H1 (cell line): Measurements from ENCODE around the gene BRPF3. TPM values are rescaled to one million over a fixed set of nuclear protein-coding genes. Genes with fewer than 3 reads are reported as not detected.

ENCODE experiments used
- CTCF ChIA-PET: fragments of 300-600 bp; sonication (Branson Sonifier 250); formaldehyde crosslinking; loops from one replicate; lab custom pipeline; 2021; ENCODE audit not compliant: partially characterized antibody; lab: Charles Lee
- POLR2A ChIA-PET: fragments of 300-600 bp; sonication (Branson Sonifier 250); formaldehyde crosslinking; loops from one replicate; lab custom pipeline; 2021; ENCODE audit warnings: inconsistent platforms; ENCODE audit not compliant: partially characterized antibody; lab: Charles Lee
- DNase-seq, 2 experiments: peaks; one replicate each; pipeline versions ENCODE4 v3.0.0 to v3.0.0-alpha.2; 2010 to 2022; ENCODE audit warnings: low spot score in 2 of 2, low read depth in 1 of 2, mixed read lengths in 1 of 2
- FAIRE-seq: peaks from 2 replicates; lab custom pipeline; 2011; peaks lifted over from hg19 to GRCh38; lab: Jason Lieb, UNC
- H2AFZ ChIP-seq: 2 replicates; pipeline ENCODE4 v1.8.1; 2012; ENCODE audit warnings: low read length, inconsistent platforms
- H2AK5ac ChIP-seq: 2 replicates; pipeline ENCODE4 v1.6.1; 2013; ENCODE audit warnings: low read depth, low read length
- H2BK120ac ChIP-seq: replicated peaks from 2 replicates; pipeline ENCODE3; 2013; ENCODE audit warnings: low read depth, low read length, inconsistent platforms
- H2BK12ac ChIP-seq: 2 replicates; pipeline ENCODE4 v1.6.1; 2013; ENCODE audit warnings: low read depth, low read length
- H2BK15ac ChIP-seq: 2 replicates; pipeline ENCODE4 v1.6.1; 2013; ENCODE audit warnings: low read length
- H2BK20ac ChIP-seq: 2 replicates; pipeline ENCODE4 v1.6.1; 2013; ENCODE audit warnings: low read length
- H2BK5ac ChIP-seq: 2 replicates; pipeline ENCODE4 v1.6.1; 2013; ENCODE audit warnings: low read depth, low read length
- H3K14ac ChIP-seq: 2 replicates; pipeline ENCODE4 v1.6.1; 2013; ENCODE audit warnings: inconsistent platforms; ENCODE audit not compliant: insufficient read length
- H3K18ac ChIP-seq: 2 replicates; pipeline ENCODE4 v1.6.1; 2013; ENCODE audit warnings: low read length; ENCODE audit errors: extremely low read depth
- H3K23ac ChIP-seq: 2 replicates; pipeline ENCODE4 v1.6.1; 2013; ENCODE audit warnings: inconsistent platforms; ENCODE audit not compliant: insufficient read length
- H3K23me2 ChIP-seq: 2 replicates; pipeline ENCODE4 v1.6.1; 2013; ENCODE audit warnings: low read depth, low read length
- H3K27ac ChIP-seq: 2 replicates; pipeline ENCODE4 v1.6.1; 2011; ENCODE audit warnings: low read depth, low read length, inconsistent platforms
- H3K27me3 ChIP-seq, 4 experiments: replicated peaks in 1 of 4; 1 replicate in 1 of 4; 2 replicates in 3 of 4; pipeline versions ENCODE4 v1.6.1 to v1.8.1; 2011 to 2013; ENCODE audit warnings: low read length in 3 of 4, mild to moderate bottlenecking in 3 of 4, inconsistent platforms in 2 of 4, mixed read lengths in 2 of 4, moderate library complexity in 1 of 4; ENCODE audit not compliant: control insufficient read depth in 3 of 4, insufficient read depth in 3 of 4; ENCODE audit errors: extremely low read depth in 1 of 4
- H3K36me3 ChIP-seq, 4 experiments: 2 replicates each; pipeline versions ENCODE4 v1.6.1 to v1.8.1; 2011 to 2013; ENCODE audit warnings: mild to moderate bottlenecking in 4 of 4, low read length in 3 of 4, moderate library complexity in 2 of 4, control low read depth in 1 of 4, inconsistent platforms in 1 of 4; ENCODE audit not compliant: insufficient read depth in 4 of 4, control insufficient read depth in 2 of 4
- H3K4ac ChIP-seq: replicated peaks from 2 replicates; pipeline ENCODE3; 2013; ENCODE audit warnings: low read length, low read depth, mixed read lengths, inconsistent platforms; ENCODE audit not compliant: insufficient read length
- H3K4me1 ChIP-seq, 4 experiments: replicated peaks in 1 of 4; 1 replicate in 1 of 4; 2 replicates in 3 of 4; pipeline versions ENCODE4 v1.6.1 to v1.8.1; 2011 to 2013; ENCODE audit warnings: low read length in 3 of 4, inconsistent platforms in 2 of 4, mixed read lengths in 1 of 4; ENCODE audit not compliant: insufficient read depth in 4 of 4, control insufficient read depth in 3 of 4
- H3K4me2 ChIP-seq, 2 experiments: 2 replicates each; pipeline versions ENCODE4 v1.6.1 to v1.8.1; 2011 to 2013; ENCODE audit warnings: low read depth in 2 of 2, low read length in 2 of 2, control low read depth in 1 of 2, inconsistent platforms in 1 of 2, mild to moderate bottlenecking in 1 of 2; ENCODE audit not compliant: insufficient read depth in 1 of 2
- H3K4me3 ChIP-seq, 4 experiments: fragments of 200-600, 300-600 bp in 1 of 4; sonication (generic), shearing (Covaris generic), sonication (Bioruptor Twin) in 1 of 4; 2 replicates each; pipeline versions ENCODE4 v1.5.1 to v1.8.1; 2011 to 2016; ENCODE audit warnings: low read length in 4 of 4, low read depth in 3 of 4, control low read depth in 2 of 4, inconsistent platforms in 2 of 4, mild to moderate bottlenecking in 2 of 4, mixed read lengths in 1 of 4, moderate library complexity in 1 of 4; ENCODE audit not compliant: insufficient read depth in 2 of 4; ENCODE audit errors: extremely low read depth in 1 of 4
- H3K56ac ChIP-seq: replicated peaks from 2 replicates; pipeline ENCODE3; 2013; ENCODE audit warnings: low read depth, mild to moderate bottlenecking, mixed read lengths, low read length, inconsistent platforms; ENCODE audit not compliant: insufficient read length
- H3K79me1 ChIP-seq: 2 replicates; pipeline ENCODE4 v1.6.1; 2013; ENCODE audit warnings: low read depth, low read length, control low read depth
- H3K79me2 ChIP-seq, 2 experiments: 2 replicates each; pipeline versions ENCODE4 v1.6.1 to v1.8.1; 2012 to 2013; ENCODE audit warnings: low read length in 2 of 2, mild to moderate bottlenecking in 2 of 2, inconsistent platforms in 1 of 2; ENCODE audit not compliant: insufficient read depth in 2 of 2, control insufficient read depth in 1 of 2
- H3K9ac ChIP-seq, 4 experiments: replicated peaks in 1 of 4; 1 replicate in 1 of 4; 2 replicates in 3 of 4; pipeline versions ENCODE4 v1.6.1 to v1.8.1; 2011 to 2013; ENCODE audit warnings: low read depth in 3 of 4, low read length in 3 of 4, control low read depth in 2 of 4, mild to moderate bottlenecking in 2 of 4, moderate library complexity in 2 of 4, inconsistent platforms in 1 of 4; ENCODE audit errors: extremely low read depth in 1 of 4
- H3K9me3 ChIP-seq, 2 experiments: 2 replicates each; pipeline versions ENCODE4 v1.6.1 to v1.8.1; 2012 to 2013; ENCODE audit warnings: mild to moderate bottlenecking in 2 of 2, moderate library complexity in 2 of 2, control low read depth in 1 of 2, inconsistent platforms in 1 of 2, low read depth in 1 of 2, low read length in 1 of 2, mixed read lengths in 1 of 2; ENCODE audit not compliant: insufficient read depth in 2 of 2
- H4K20me1 ChIP-seq, 2 experiments: replicated peaks in 1 of 2; 2 replicates each; pipeline versions ENCODE3 to v1.8.1; 2011 to 2013; ENCODE audit warnings: inconsistent platforms in 2 of 2, low read length in 2 of 2, mild to moderate bottlenecking in 1 of 2; ENCODE audit not compliant: insufficient read depth in 2 of 2, control insufficient read depth in 1 of 2
- H4K5ac ChIP-seq: 2 replicates; pipeline ENCODE4 v1.6.1; 2013; ENCODE audit warnings: low read length, low read depth, mixed read lengths, inconsistent platforms; ENCODE audit not compliant: insufficient read length
- H4K8ac ChIP-seq: 2 replicates; pipeline ENCODE4 v1.8.0; 2013; ENCODE audit warnings: mild to moderate bottlenecking, moderate library complexity, low read length, inconsistent platforms; ENCODE audit not compliant: insufficient read depth; ENCODE audit errors: extremely low read depth
- H4K91ac ChIP-seq: replicated peaks from 2 replicates; pipeline ENCODE3; 2013; ENCODE audit warnings: low read length, mixed read lengths, inconsistent platforms; ENCODE audit not compliant: insufficient read length
- ATF2 ChIP-seq: IDR thresholded peaks from 2 replicates; pipeline ENCODE4 v1.6.1; 2012; ENCODE audit warnings: low read length, inconsistent platforms
- BRCA1 ChIP-seq: IDR thresholded peaks from 2 replicates; pipeline ENCODE4 v1.6.1; 2012; ENCODE audit warnings: low read depth, low read length, improper control_type of control experiment
- EP300 ChIP-seq, 2 experiments: IDR thresholded peaks; 1 replicate in 1 of 2; 2 replicates in 1 of 2; pipeline ENCODE4 v1.6.1; 2011 to 2012; ENCODE audit warnings: low read depth in 2 of 2, low read length in 2 of 2, mild to moderate bottlenecking in 2 of 2, borderline replicate concordance in 1 of 2, inconsistent platforms in 1 of 2, moderate library complexity in 1 of 2
- POLR2A ChIP-seq, 2 experiments: IDR thresholded peaks; 1 replicate in 1 of 2; 2 replicates in 1 of 2; pipeline ENCODE4 v1.6.1; 2011; ENCODE audit warnings: low read depth in 2 of 2, low read length in 2 of 2, mild to moderate bottlenecking in 2 of 2; ENCODE audit errors: control extremely low read depth in 1 of 2
- RFX5 ChIP-seq: IDR thresholded peaks from 2 replicates; pipeline ENCODE4 v1.6.1; 2011; ENCODE audit warnings: low read depth, low read length, improper control_type of control experiment, borderline replicate concordance
- RXRA ChIP-seq: IDR thresholded peaks from 2 replicates; pipeline ENCODE4 v1.6.1; 2011; ENCODE audit warnings: low read depth, mild to moderate bottlenecking, low read length, moderate library complexity; ENCODE audit not compliant: insufficient read depth
- SAP30 ChIP-seq: fragments of 300-600 bp; sonication (generic); IDR thresholded peaks from 2 replicates; pipeline ENCODE4 v1.7.1; 2012; ENCODE audit warnings: low read length, moderate library complexity, mild to moderate bottlenecking, inconsistent platforms; ENCODE audit not compliant: insufficient read depth, insufficient replicate concordance
- SRF ChIP-seq: IDR thresholded peaks from 2 replicates; pipeline ENCODE4 v1.6.1; 2011; ENCODE audit warnings: mild to moderate bottlenecking, low read depth, low read length, moderate library complexity
- TAF1 ChIP-seq: IDR thresholded peaks from 2 replicates; pipeline ENCODE4 v1.6.1; 2011; ENCODE audit warnings: mild to moderate bottlenecking, low read depth, low read length
- TBP ChIP-seq: IDR thresholded peaks from 2 replicates; pipeline ENCODE4 v1.6.1; 2011; ENCODE audit warnings: low read depth, low read length, improper control_type of control experiment
- WGBS, 2 experiments: shearing (Covaris generic) in 1 of 2; methylation state at CpG; one replicate each; pipeline versions ENCODE4 v1.1.6 to v1.1.7; 2013 to 2015; ENCODE audit warnings: low lambda C conversion rate in 2 of 2, mixed read lengths in 2 of 2, inconsistent platforms in 1 of 2, low coverage in 1 of 2, missing lambda C conversion rate in 1 of 2; ENCODE audit not compliant: insufficient replicate concordance in 2 of 2, insufficient coverage in 1 of 2, insufficient read length in 1 of 2; ENCODE audit errors: extremely low coverage in 1 of 2, missing lambda C conversion rate in 1 of 2; 5-methylcytosine and 5-hydroxymethylcytosine counted together
- polyA plus RNA-seq, 7 experiments: library from polyadenylated mRNA; depleted of rRNA in 3 of 7; stranded (reverse) in 5 of 7; unstranded in 2 of 7; fragments of >200 nt in 5 of 7; fragments of 200-250 nt in 2 of 7; gene quantifications; 1 replicate in 5 of 7; 2 replicates in 1 of 7; 4 replicates in 1 of 7; pipeline versions ENCODE4 v1.2.1 to v1.2.3, GENCODE V29; 2011 to 2013; ENCODE audit warnings: missing spikeins in 2 of 7, mixed read lengths in 2 of 7
- total RNA-seq: library from RNA; stranded (reverse); fragmentation: NEBNext Ultra II Directional; extraction: Animal tissue kit (Norgen Biotek cat#: 25700); gene quantifications from 2 replicates; pipeline ENCODE4 v1.2.1, GENCODE V29; 2021

Gene BRPF3
- total and polyA plus RNA-seq, 2 of the 8 experiments (the other 6 are each of a cell fraction or from before 2014, with no cell fraction given), result 26.0 to 37.5 TPM

- CTCF ChIA-PET, result interaction anchor here (0.6 to 1.6 kb wide), 3 partner anchors 9 to 32 kb away, joined by 3 to 4 read pairs (median 4); no protein-coding TSS in a partner anchor
- no peak overlapping the region for H2AFZ ChIP-seq
- H3K9me3 ChIP-seq, result no peaks in the 10 kb centered on the region
- no peak overlapping the region for H3K27ac ChIP-seq
- no peak overlapping the region for H4K5ac ChIP-seq
- H3K18ac ChIP-seq, result no peak overlapping the region
- no peaks in the 10 kb centered on the region for H3K79me1 ChIP-seq
- H3K4me3 ChIP-seq, result no peak overlapping the region
- no peak overlapping the region for H2BK15ac ChIP-seq
- no peaks in the 10 kb centered on the region for H3K36me3 ChIP-seq
- no peaks in the 10 kb centered on the region for H3K79me2 ChIP-seq
- TF ChIP-seq TAF1 (no peak), RXRA (no peak), RFX5 (no peak), ATF2 (no peak), BRCA1 (no peak), POLR2A (IDR thresholded peaks at IDR 0.05; ENCODE audit: control extremely low read depth in 1 of 2, low read depth in 2 of 2, low read length in 2 of 2) (no peak), SAP30 (no peak), TBP (no peak), EP300 (IDR thresholded peaks at IDR 0.05; ENCODE audit: borderline replicate concordance in 1 of 2, low read depth in 2 of 2, low read length in 2 of 2) (no peak), SRF (no peak)
- 96% methylated on average over 2 of the region's 2 CpGs; no CpG with 5 or more reads in 1 of the 2 experiments for WGBS, 2 experiments
- H4K91ac ChIP-seq, result no peak overlapping the region
- H3K4ac ChIP-seq, result no peak overlapping the region
- no peak overlapping the region for H2BK120ac ChIP-seq
- H3K14ac ChIP-seq, result no peak overlapping the region
- no peaks in the 10 kb centered on the region for H3K4me1 ChIP-seq
- no peak overlapping the region for H3K4me2 ChIP-seq
- H2BK5ac ChIP-seq, result no peak overlapping the region
- H2AK5ac ChIP-seq, result no peak overlapping the region
- DNase-seq (no peak), FAIRE-seq (no peak)
- H4K20me1 ChIP-seq, result no peaks in the 10 kb centered on the region
- no peaks in the 10 kb centered on the region for H3K27me3 ChIP-seq
- H2BK20ac ChIP-seq, result no peak overlapping the region
- no peaks in the 10 kb centered on the region for H3K23me2 ChIP-seq
- no peak overlapping the region for H2BK12ac ChIP-seq
- no peak overlapping the region for H3K9ac ChIP-seq
- POLR2A ChIA-PET, result no interaction called here
- no peak overlapping the region for H3K23ac ChIP-seq
- H4K8ac ChIP-seq, result no peak overlapping the region
- H3K56ac ChIP-seq, result no peak overlapping the region
These were observed 25.8 kb upstream of the BRPF3 start for GRCh38 chr6:36170704-36171103.
